OCI-LY7 (cell line): ENCODE results near the gene RASGRP2. TPM values are rescaled to one million over a fixed set of nuclear protein-coding genes. Genes with fewer than 3 reads are reported as not detected.
A peak's percentile ranks its signal among the peaks of the same experiment; 100 is the strongest.

Experiments
- BruUV-seq: library from RNA; stranded (reverse); fragments of 400-500 nt; replicated peaks from 2 replicates; lab custom pipeline; 2021; lab: Mats Ljungman, UMichigan
- CTCF ChIA-PET: fragments of 300-600 bp; sonication (Branson Sonifier 250); formaldehyde crosslinking; loops from one replicate; lab custom pipeline; 2022; ENCODE audit warnings: antibody characterized with exemption; ENCODE audit not compliant: unreplicated experiment; lab: Charles Lee
- POLR2A ChIA-PET: fragments of 300-600 bp; sonication (Branson Sonifier 250); formaldehyde crosslinking; loops from one replicate; lab custom pipeline; 2022; ENCODE audit warnings: antibody characterized with exemption; lab: Charles Lee
- DNase-seq: peaks from one replicate; pipeline ENCODE4 v3.0.0-alpha.2; 2015; ENCODE audit warnings: low spot score
- H2AFZ ChIP-seq: fragments of 200-600 bp; sonication (generic), shearing (Covaris generic); 2 replicates; pipeline ENCODE4 v1.6.1; 2014; ENCODE audit warnings: mild to moderate bottlenecking, antibody characterized with exemption, low read length, moderate library complexity
- H3K27ac ChIP-seq: fragments of 200-600 bp; sonication (generic); 2 replicates; pipeline ENCODE4 v1.5.1; 2014; ENCODE audit warnings: mixed run types, low read depth, mild to moderate bottlenecking, moderate library complexity, low read length, inconsistent platforms; ENCODE audit not compliant: poor library complexity, severe bottlenecking
- H3K36me3 ChIP-seq: fragments of 200-600 bp; sonication (generic); 2 replicates; pipeline ENCODE4 v1.6.1; 2014; ENCODE audit warnings: mild to moderate bottlenecking, antibody characterized with exemption, low read length, moderate library complexity, mixed read lengths; ENCODE audit not compliant: insufficient read depth
- H3K4me1 ChIP-seq: fragments of 200-600 bp; sonication (generic); 2 replicates; pipeline ENCODE4 v1.5.1; 2014; ENCODE audit warnings: mild to moderate bottlenecking, low read length; ENCODE audit not compliant: insufficient read depth, poor library complexity, severe bottlenecking
- H3K4me2 ChIP-seq: fragments of 200-600 bp; sonication (generic); 2 replicates; pipeline ENCODE4 v1.6.1; 2014; ENCODE audit warnings: mild to moderate bottlenecking, low read length
- H3K4me3 ChIP-seq: fragments of 200-600 bp; sonication (generic); 2 replicates; pipeline ENCODE4 v1.5.1; 2014; ENCODE audit warnings: mild to moderate bottlenecking, low read depth, low read length; ENCODE audit not compliant: poor library complexity, severe bottlenecking
- H3K79me2 ChIP-seq: fragments of 200-600 bp; sonication (generic); 2 replicates; pipeline ENCODE4 v1.6.1; 2016; ENCODE audit warnings: low read depth, mild to moderate bottlenecking, low read length, moderate library complexity, mixed read lengths; ENCODE audit not compliant: insufficient read depth
- H3K9me2 ChIP-seq: fragments of 200-600 bp; sonication (generic); 2 replicates; pipeline ENCODE4 v1.6.1; 2016; ENCODE audit warnings: mild to moderate bottlenecking, low read length, mixed read lengths; ENCODE audit not compliant: insufficient read depth
- H3K9me3 ChIP-seq: fragments of 200-600 bp; sonication (generic); 2 replicates; pipeline ENCODE4 v1.6.1; 2014; ENCODE audit warnings: mild to moderate bottlenecking, mixed run types, low read length, mixed read lengths
- H4K20me1 ChIP-seq: fragments of 200-600 bp; sonication (generic); 2 replicates; pipeline ENCODE4 v1.6.1; 2014; ENCODE audit warnings: mild to moderate bottlenecking, antibody characterized with exemption, low read length, moderate library complexity, mixed read lengths; ENCODE audit not compliant: insufficient read depth
- CTCF ChIP-seq: fragments of 200-600 bp; sonication (generic); conservative IDR thresholded peaks from 2 replicates; pipeline ENCODE4 v1.5.1; 2014; ENCODE audit warnings: mild to moderate bottlenecking, antibody characterized with exemption, low read length, moderate library complexity, mixed read lengths
- EZH2phosphoT487 ChIP-seq: fragments of 200-600 bp; sonication (generic); IDR thresholded peaks from 2 replicates; pipeline ENCODE4 v1.6.1; 2018; ENCODE audit warnings: low read depth, borderline replicate concordance, mild to moderate bottlenecking, mixed run types, antibody characterized with exemption, low read length, moderate library complexity, mixed read lengths
- intact Hi-C: fragments of 100-400 bp; cut with micrococcal nuclease; formaldehyde crosslinking; loops from one replicate; pipeline ENCODE4 v1.10.0; 2022; ENCODE audit not compliant: unreplicated experiment
- total RNA-seq, 2 experiments: library from RNA; depleted of rRNA in 1 of 2; stranded (reverse); fragments of >200 nt in 1 of 2; shearing (Covaris generic) in 1 of 2; gene quantifications; 2 replicates each; pipeline ENCODE4 v1.2.3, GENCODE V29; 2014 to 2022

The RASGRP2 gene
- total RNA-seq, 2 experiments from 2014 or later = 127 to 195 TPM

DNA sequence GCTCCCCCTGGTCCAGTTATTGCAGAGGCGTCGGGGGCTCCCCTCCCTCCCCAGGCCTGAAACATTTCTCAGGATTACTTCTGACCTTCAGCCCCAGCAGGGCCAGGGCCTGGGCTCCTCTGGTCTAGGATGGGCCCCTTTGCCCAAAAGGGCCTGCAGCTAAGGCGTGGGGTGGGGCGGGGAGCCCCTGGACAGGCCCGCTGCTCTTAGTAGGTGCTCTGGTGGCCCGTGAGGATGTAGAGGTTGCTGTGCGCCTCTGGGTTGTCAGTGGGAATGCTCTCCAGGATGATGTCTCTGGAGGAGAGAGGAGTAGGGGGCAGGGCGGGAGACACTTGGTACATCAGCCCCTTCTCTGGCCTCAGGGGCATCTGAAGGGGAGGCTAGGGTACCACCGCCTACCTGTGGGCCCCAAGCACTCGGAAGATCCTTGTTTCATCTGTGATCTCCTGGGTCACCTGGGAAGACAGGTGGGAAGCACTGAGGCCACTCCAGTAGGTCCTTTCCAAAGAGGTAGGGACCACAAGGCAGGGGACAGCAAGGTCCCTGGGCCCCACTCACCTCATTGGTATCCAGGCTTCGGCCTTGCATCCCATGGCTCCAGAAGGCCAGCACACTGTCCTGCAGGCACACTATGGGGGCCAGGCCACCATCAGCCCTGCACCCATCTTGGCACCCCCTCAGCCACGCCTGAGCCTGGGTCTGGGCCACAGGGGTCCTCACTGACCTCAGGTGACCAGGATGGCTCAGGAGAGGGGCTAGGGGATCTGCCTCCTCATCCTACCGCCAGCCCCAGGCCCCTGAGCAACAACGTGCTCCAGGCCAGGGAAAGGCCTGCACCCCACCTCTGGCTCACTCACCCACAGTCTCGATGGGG lies 45.6 kb upstream of the RASGRP2 start:
- ChIA-PET CTCF (no interaction called here), POLR2A (no interaction called here)
- no peaks in the 10 kb centered on the region for H3K9me2 ChIP-seq
- peaks cover 65% of the 10 kb centered on the region for H3K36me3 ChIP-seq
- TF ChIP-seq CTCF = no peak
- no peak for TF ChIP-seq EZH2phosphoT487
- TSS peak; percentile 58 for BruUV-seq
- H3K79me2 ChIP-seq = no peaks in the 10 kb centered on the region
- H3K27ac ChIP-seq = no peak overlapping the region
- intact Hi-C loops = loop anchor here (5.0 kb wide), 1 partner anchor 103 kb away; no protein-coding TSS in a partner anchor
- no peak overlapping the region for H3K4me2 ChIP-seq
- no peaks in the 10 kb centered on the region for H4K20me1 ChIP-seq
- no peak overlapping the region for H3K4me3 ChIP-seq
- DNase-seq = no peak
- no peaks in the 10 kb centered on the region for H3K9me3 ChIP-seq
- no peak overlapping the region for H2AFZ ChIP-seq
- peaks cover 7% of the 10 kb centered on the region for H3K4me1 ChIP-seq

- Histone ChIP-seq H3K79me2 (no peaks in the 10 kb centered on the region), H2AFZ (no peak overlapping the region), H3K27ac (no peak overlapping the region), H3K36me3 (peaks cover 62% of the 10 kb centered on the region), H3K4me2 (no peak overlapping the region), H4K20me1 (no peaks in the 10 kb centered on the region), H3K4me3 (no peak overlapping the region), H3K9me2 (no peaks in the 10 kb centered on the region), H3K4me1 (peaks cover 7% of the 10 kb centered on the region), H3K9me3 (no peaks in the 10 kb centered on the region)
- CTCF ChIA-PET = no interaction called here
- POLR2A ChIA-PET = no interaction called here
- DNase-seq = no peak
- TF ChIP-seq EZH2phosphoT487 (no peak), CTCF (no peak)
- no TSS peak for BruUV-seq
- intact Hi-C loops = loop anchor here (5.0 kb wide), 1 partner anchor 104 kb away; no protein-coding TSS in a partner anchor
Measured at GRCh38 chr11:64788321-64789215, 44.6 kb upstream of the RASGRP2 start.
